NB4 (cell line): ENCODE data around the gene CYP51A1.
"Not testable (repeated sequence)": the region's sequence is repeated elsewhere in the genome, so short reads cannot be mapped to it uniquely, and the experiment has no call there.

Experiments used
- DNase-seq: peaks from one replicate; pipeline ENCODE4 v3.0.0; 2010; ENCODE audit warnings: low read depth
- H3K4me3 ChIP-seq: one replicate; pipeline ENCODE4 v1.5.1; 2011; ENCODE audit warnings: mild to moderate bottlenecking, low read depth, low read length, moderate library complexity
- MYC ChIP-seq: IDR thresholded peaks from 2 replicates; pipeline ENCODE4 v1.6.1; 2011; ENCODE audit warnings: low read depth, low read length
- POLR2A ChIP-seq: IDR thresholded peaks from 2 replicates; pipeline ENCODE4 v1.6.1; 2011; ENCODE audit warnings: mild to moderate bottlenecking; ENCODE audit not compliant: insufficient read length; ENCODE audit errors: extremely low read depth
- TF ChIP-seq, protein P1 (sequence below): IDR thresholded peaks from one replicate; pipeline ENCODE4 v1.5.1; 2012; ENCODE audit warnings: low read depth, low read length
- TF ChIP-seq, protein P2 (sequence below): IDR thresholded peaks from 2 replicates; pipeline ENCODE4 v1.6.1; 2011; ENCODE audit warnings: low read depth, low read length

CYP51A1 gene

DNA sequence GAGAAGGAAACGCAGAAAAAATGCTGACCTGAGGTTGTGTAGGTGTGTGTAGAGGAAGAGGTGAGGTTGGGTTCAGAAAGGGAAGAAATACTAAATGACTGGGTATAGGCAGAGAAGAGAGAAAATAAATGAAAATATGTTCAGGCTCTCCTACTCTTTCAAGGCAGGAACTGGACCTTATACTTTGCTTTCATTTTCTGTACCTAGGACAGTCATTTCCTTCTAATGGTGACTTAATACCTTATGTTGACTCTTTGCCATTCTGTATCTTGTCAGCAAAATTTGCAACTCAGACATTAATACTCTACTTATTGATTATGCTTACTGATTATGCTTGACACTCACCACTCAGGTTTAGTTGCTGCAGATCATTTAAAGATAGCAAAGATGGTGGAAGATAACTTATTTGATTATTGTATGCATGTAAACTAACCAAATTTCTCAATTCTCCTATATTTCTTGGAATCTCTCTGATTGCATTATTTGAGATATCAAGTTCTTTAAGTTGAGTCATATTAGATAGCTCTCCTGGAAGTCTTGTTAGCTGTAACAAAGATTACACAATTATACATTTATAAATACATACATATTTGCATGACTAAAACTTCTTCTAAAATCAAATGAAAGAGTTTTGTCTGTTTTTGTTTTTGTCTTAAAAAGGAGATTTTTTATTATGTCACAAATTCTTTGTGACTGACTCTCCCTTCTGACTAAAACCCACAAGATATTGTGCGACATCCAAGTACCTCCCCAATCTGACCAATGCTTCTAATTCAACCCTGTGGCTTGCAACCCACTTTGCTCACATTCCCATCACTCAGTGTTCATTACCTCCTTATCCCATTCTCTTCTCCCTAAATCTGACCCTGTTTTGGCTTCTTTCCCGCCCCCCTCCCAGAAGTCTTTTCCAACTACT is 24.6 kb upstream of the CYP51A1 start:
- no peak for DNase-seq
- no peak overlapping the region for H3K4me3 ChIP-seq
- TF ChIP-seq, protein P1, sequence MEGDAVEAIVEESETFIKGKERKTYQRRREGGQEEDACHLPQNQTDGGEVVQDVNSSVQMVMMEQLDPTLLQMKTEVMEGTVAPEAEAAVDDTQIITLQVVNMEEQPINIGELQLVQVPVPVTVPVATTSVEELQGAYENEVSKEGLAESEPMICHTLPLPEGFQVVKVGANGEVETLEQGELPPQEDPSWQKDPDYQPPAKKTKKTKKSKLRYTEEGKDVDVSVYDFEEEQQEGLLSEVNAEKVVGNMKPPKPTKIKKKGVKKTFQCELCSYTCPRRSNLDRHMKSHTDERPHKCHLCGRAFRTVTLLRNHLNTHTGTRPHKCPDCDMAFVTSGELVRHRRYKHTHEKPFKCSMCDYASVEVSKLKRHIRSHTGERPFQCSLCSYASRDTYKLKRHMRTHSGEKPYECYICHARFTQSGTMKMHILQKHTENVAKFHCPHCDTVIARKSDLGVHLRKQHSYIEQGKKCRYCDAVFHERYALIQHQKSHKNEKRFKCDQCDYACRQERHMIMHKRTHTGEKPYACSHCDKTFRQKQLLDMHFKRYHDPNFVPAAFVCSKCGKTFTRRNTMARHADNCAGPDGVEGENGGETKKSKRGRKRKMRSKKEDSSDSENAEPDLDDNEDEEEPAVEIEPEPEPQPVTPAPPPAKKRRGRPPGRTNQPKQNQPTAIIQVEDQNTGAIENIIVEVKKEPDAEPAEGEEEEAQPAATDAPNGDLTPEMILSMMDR, result no peak
- TF ChIP-seq, protein P2, sequence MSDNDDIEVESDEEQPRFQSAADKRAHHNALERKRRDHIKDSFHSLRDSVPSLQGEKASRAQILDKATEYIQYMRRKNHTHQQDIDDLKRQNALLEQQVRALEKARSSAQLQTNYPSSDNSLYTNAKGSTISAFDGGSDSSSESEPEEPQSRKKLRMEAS, result no peak
- TF ChIP-seq POLR2A (no peak), MYC (no peak)

DNA sequence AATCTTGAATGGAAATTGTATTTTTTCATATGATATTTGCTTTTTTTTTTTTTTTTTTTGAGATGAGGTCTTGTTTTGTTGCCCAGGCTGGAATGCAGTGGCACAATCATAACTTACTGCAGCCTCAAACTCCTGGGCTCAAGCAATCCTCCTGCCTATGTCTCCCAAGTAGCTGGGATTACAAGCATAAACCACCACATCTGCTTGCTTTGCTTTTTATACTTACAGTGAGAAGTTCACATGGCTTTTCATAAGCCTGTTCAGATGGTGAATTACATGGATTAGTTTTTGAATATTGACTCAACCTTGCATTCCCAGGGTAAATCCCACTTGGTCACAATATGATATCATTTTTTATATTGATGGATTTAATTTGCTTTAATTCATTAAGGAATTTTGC is 22.7 kb upstream of the CYP51A1 start:
- H3K4me3 ChIP-seq, result no peak overlapping the region
- no peak for DNase-seq
- TF ChIP-seq, protein P2, result no peak
- TF ChIP-seq POLR2A (no peak), MYC (no peak)
- TF ChIP-seq, protein P1, result no peak

DNA sequence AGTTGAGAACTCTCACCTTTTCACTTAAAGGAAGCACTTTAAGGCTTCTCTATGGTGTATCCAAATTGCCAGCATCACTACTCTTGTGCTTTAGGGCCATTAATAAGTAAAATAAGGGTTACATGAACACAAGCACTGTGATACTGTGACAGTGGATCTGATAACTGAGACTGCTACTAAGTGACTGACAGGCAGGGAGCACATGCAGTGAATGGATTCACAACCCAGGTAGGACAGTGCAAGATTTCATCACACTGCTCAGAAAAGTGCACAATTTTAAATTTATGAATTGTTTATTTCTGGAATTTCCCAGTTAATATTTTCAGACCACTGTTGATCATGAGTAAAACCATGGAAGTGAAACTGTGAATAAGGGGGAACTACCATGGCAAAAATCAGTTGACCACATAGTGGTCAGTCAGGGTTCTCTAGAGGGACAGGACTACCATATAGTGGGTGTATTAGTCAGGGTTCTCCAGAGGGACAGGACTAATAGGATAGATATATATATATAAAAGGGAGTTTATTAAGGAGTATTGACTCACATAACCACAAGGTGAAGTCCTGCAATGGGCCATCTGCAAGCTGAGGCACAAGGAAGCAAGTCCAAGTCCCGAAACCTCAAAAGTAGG is 20.9 kb upstream of the CYP51A1 start:
- no peak for DNase-seq
- H3K4me3 ChIP-seq, result no peak overlapping the region
- TF ChIP-seq POLR2A (no peak), MYC (no peak)
- TF ChIP-seq, protein P2, result no peak
- TF ChIP-seq, protein P1, result no peak

DNA sequence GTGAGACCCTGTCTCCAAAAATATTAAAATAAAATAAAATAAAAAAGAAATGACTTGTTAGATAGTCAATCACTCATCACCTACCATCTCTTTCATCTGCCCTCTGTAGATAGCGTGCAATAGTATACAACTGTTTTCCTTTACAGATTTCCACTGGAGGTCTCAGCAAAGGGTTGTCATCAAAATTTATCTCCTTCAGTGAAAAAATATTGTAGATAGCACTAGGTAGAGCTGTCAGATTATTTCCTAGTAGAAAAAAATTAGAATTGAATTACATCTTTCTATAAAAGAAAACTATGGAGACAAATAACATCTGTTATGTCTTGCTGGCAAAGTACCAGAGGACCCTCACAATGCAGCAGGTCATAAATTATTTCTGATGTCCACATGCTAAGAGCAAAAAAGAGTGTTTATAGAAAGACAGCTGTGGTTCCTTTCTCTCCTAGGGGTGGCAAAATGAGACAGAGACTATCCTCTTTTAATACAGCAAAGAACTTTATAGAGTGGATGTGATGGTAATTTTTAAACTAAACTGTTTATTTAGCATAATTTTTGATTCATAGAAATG is 16.3 kb upstream of the CYP51A1 start:
- H3K4me3 ChIP-seq, result no peak overlapping the region
- no peak for DNase-seq
- TF ChIP-seq POLR2A (no peak), MYC (no peak)
- TF ChIP-seq, protein P2, result no peak
- TF ChIP-seq, protein P1, result no peak

DNA sequence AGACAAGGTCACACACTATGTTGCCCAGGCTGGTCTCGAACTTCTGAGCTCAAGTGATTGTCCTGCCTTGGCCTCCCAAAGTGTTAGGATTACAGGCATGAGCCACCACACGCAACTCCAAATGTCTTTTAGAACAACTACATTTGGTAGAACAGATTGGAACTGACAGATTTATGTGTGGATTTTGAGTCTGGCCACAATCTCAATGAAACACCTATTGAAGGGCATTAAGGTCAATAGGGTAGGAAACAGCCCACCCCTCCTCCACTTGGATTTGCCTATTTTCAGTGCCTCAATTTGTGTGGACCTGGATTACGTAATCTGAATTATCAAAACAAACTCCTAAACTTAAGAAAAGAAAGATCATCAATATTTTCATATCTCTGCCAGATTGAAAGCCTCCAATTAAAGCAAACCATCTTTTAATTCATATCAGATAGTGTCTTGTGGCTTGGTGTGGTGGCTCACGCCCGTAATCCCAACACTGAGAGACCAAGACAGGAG is 15.5 kb upstream of the CYP51A1 start:
- no peak for DNase-seq
- TF ChIP-seq, protein P2, result no peak
- no peak for TF ChIP-seq MYC
- TF ChIP-seq POLR2A, result no peak
- TF ChIP-seq, protein P1, result no peak
- no peak overlapping the region for H3K4me3 ChIP-seq

DNA sequence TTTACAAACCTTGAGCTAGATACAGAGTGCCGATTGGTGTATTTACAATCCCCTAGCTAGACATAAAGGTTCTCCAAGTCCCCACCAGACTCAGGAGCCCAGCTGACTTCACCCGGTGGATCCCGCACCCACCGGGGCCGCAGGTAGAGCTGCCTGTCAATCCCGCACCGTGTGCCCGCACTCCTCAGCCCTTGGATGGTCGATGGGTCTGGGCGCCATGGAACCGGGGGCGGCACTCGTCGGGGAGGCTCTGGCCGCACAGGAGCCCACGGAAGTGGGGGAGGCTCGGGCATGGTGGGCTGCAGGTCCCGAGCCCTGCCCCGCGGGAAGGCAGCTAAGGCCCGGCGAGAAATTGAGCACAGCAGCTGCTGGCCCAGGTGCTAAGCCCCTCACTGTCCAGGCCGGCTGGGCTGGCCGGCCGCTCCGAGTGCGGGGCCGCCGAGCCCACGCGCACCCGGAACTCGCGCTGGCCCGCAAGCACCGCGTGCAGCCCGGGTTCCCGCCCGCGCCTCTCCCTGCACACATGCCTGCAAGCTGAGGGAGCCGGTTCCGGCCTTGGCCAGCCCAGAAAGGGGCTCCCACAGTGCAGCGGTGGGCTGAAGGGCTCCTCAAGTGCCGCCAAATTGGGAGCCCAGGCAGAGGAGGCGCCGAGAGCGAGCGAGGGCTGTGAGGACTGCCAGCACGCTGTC is 9.1 kb upstream of the CYP51A1 start:
- DNase-seq, H3K4me3 ChIP-seq: not testable (repeated sequence)

DNA sequence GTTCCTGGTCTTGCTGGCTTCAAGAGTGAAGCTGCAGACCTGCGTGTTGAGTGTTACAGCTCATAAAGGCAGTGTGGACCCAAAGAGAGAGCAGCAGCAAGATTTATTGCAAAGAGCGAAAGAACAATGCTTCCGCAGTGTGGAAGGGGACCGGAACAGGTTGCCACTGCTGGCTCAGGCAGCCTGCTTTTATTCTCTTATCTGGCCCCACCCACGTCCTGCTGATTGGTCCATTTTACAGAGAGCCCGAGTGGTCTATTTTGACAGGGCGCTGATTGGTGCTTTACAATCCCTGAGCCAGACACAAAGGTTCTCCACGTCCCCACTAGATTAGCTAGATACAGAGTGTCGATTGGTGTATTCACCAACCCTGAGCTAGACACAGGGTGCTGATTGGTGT is 8.5 kb upstream of the CYP51A1 start:
- DNase-seq, H3K4me3 ChIP-seq: not testable (repeated sequence)
